GM12801 (cell line): ENCODE measurements around the gene ST7L.

Source experiments
- CTCF ChIP-seq: IDR thresholded peaks from one replicate; pipeline ENCODE4 v1.5.1; 2011; ENCODE audit warnings: control low read depth; ENCODE audit not compliant: insufficient read length; ENCODE audit errors: extremely low read depth

ST7L gene

GRCh38 chr1:112532064-112532463, 86.9 kb downstream of the ST7L start:
- no peak for TF ChIP-seq CTCF

GRCh38 chr1:112530832-112531231, 88.1 kb downstream of the ST7L start:
- no peak for TF ChIP-seq CTCF

DNA sequence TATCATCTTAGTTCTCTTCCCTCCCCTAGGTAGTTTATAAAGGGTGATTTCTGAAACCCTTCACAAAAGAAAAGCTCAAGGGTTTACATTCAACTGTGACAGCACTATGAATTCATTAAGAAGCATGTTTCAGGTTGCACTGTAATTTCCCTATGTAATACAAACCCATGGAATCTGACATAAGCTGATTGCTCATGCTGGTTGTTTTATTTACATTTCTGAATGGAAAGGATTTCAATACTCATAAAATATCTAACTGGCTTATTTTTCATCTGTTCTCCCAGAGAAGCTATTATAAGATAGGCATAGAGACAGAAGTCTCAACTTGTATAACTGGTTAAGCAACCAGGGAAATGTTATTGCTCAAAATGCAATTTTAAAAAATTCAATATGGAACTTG, 89.6 kb downstream of the ST7L start:
- no peak for TF ChIP-seq CTCF

DNA sequence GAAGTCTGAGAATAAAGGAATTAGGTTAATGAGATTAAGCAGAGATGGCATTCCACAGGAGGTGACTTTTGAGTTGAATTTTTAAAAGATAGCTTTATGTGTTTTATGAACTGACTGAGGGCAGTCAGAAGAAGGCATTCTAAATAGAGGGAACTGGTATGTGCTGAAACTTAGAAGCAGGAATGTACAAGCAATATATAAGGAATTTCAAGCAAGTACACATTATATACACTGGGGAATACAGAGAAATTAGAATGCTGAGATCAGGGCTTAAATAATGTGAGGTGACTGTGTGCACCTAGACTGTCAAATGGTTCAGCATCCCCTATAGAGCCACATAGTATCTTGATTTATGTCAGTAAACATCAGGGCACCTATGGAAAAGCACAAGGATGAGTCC, 90.9 kb downstream of the ST7L start:
- TF ChIP-seq CTCF, result no peak

DNA sequence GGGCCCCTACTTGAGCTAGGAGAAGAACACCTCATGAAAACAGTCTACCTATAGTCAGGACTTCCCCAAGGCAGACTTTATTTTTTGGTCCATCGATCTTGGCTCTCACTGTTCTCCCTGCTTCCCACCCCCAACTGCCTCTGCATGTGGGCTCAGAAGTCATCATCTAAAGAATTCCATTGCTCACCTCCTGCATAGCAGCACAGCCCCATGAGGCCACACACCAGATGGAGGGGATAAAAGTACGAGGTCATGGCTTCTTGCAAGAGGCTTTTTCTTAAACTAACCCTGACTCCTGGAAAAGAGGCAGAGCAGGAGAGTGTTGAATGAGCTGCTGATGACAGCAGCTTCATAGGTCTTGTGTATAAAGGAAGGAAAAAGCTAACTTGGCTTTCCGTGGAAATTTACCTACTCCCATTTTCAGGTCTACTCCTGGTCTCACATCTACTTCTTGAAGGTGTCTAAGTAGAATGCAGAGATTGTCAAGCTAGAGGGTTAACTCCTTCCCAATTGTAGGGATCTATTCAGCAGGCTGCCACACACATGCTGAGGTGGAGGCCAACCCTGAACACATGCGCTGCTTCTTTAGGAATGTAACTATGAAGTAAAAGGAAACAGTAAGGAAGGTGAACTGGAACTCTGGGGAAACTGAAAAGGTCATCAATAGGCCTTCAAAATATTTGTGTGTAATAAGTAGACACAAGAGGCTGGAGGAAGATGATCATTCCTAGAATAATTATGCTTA, 91.5 kb downstream of the ST7L start:
- TF ChIP-seq CTCF, result no peak

DNA sequence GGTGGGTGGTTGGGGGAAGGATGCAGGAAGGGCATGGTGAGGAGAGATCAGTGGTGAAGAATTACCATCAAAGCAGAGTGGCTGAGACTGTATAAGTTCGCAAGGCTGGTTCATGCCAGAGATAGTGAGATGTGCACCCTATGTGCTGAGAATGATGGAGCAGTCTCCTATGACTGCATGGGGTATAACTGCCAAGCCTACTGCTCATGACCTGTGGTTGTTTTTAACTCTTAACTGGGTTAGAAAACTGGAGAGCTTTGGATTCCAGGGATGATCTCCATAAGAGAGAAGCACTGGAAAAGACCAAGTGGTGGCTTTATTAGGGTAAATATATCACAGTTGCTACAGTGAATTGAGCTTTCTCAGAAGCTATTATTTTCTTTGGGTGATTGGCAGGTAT, 94.0 kb downstream of the ST7L start:
- no peak for TF ChIP-seq CTCF

- TF ChIP-seq CTCF, result no peak
Observed at GRCh38 chr1:112524251-112524650, 94.7 kb downstream of the ST7L start.

DNA sequence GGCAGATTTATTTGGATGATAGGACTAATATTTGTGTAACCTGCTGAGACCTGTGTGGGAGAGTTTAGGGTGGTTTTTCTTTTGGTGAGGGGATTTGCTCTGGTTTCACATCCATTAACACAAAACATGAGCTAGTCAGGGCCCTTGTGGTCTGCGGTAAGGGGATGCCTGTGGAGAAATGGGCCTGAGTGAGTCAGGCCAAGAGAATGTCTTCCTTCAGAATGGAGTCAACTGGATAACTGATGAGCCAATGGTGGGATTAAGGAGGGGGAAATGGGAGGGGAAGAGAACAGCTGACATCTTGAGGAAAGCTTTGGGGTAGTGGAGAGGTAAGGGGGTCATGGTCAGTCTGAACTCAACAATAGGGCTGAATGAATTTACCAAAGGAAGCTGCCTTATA, 96.3 kb downstream of the ST7L start:
- TF ChIP-seq CTCF, result no peak
